Kidney (tissue), 14 donors: ENCODE data around the gene ATE1. TPM values are rescaled to one million over a fixed set of nuclear protein-coding genes. Genes with fewer than 3 reads are reported as not detected.

Experiments
- DNase-seq, 5 donors: peaks; one replicate each; pipeline ENCODE4 v3.0.0-alpha.2; 2013 to 2020
- FAIRE-seq: peaks from 2 replicates; lab custom pipeline; 2012; peaks lifted over from hg19 to GRCh38; lab: Jason Lieb, UNC
- H3K27ac ChIP-seq, 2 donors: one replicate each; pipeline ENCODE4 v1.7.0; 2013; ENCODE audit warnings: low read depth in 2 of 2, low read length in 2 of 2, inconsistent platforms in 1 of 2
- H3K27me3 ChIP-seq: one replicate; pipeline ENCODE4 v1.7.1; 2013; ENCODE audit warnings: low read length, inconsistent platforms; ENCODE audit not compliant: control insufficient read depth, insufficient read depth
- H3K36me3 ChIP-seq, 3 donors: one replicate each; pipeline versions ENCODE4 v1.7.0 to v1.7.1; 2013; ENCODE audit warnings: low read length in 3 of 3, control low read depth in 1 of 3, inconsistent platforms in 1 of 3; ENCODE audit not compliant: insufficient read depth in 3 of 3, control insufficient read depth in 2 of 3
- H3K4me1 ChIP-seq, 3 donors: one replicate each; pipeline versions ENCODE4 v1.7.0 to v1.7.1; 2013; ENCODE audit warnings: low read length in 3 of 3, inconsistent platforms in 1 of 3, low read depth in 1 of 3; ENCODE audit not compliant: control insufficient read depth in 2 of 3, insufficient read depth in 2 of 3
- H3K4me3 ChIP-seq, 3 donors: one replicate each; pipeline versions ENCODE4 v1.7.0 to v1.8.1; 2013; ENCODE audit warnings: low read length in 3 of 3, control low read depth in 1 of 3, inconsistent platforms in 1 of 3
- H3K9ac ChIP-seq, 3 donors: one replicate each; pipeline versions ENCODE4 v1.7.0 to v1.7.1; 2013; ENCODE audit warnings: low read length in 3 of 3, control low read depth in 1 of 3, inconsistent platforms in 1 of 3
- H3K9me3 ChIP-seq, 3 donors: one replicate each; pipeline versions ENCODE4 v1.7.0 to v1.7.1; 2013; ENCODE audit warnings: low read length in 3 of 3, control low read depth in 1 of 3, inconsistent platforms in 1 of 3; ENCODE audit not compliant: control insufficient read depth in 2 of 3, insufficient read depth in 1 of 3
- intact Hi-C: fragments of 100-400 bp; cut with DNase I; formaldehyde crosslinking; loops from one replicate; pipeline ENCODE4 v1.11.1; 2022
- polyA plus RNA-seq: library from polyadenylated mRNA; stranded (reverse); fragments of 350-450 nt; fragmentation: Illumina TruSeq; extraction: RNeasy Lipid Tissue Mini Kit (QIAGEN cat#74804); gene quantifications from one replicate; pipeline ENCODE4 v1.2.3, GENCODE V29; 2014; ENCODE audit warnings: low read depth, low replicate concordance; ENCODE audit not compliant: insufficient read depth
- total RNA-seq: library from RNA; stranded (reverse); fragmentation: NEBNext Ultra II Directional; extraction: Animal tissue kit (Norgen Biotek cat#: 25700); gene quantifications from one replicate; pipeline ENCODE4 v1.2.1, GENCODE V29; 2021
- TF ChIP-seq, protein P1 (sequence below): IDR thresholded peaks from 3 replicates; pipeline ENCODE4 v1.5.1; 2012; ENCODE audit warnings: mild to moderate bottlenecking, moderate library complexity, borderline replicate concordance; ENCODE audit not compliant: insufficient read depth; ENCODE audit errors: extremely low read depth
- donor health status: control.
- donor health status: control.
- donor health status: control.
- donor health status: control.
- donor health status: control.
- donor health status: DM: yes; HTN: yes; CAD: no.
- donor health status: Normal renal cell carcinoma (clear cell type).

The ATE1 gene
- total and polyA plus RNA-seq, 2 donors from 2014 or later: 9.8 to 31.0 TPM

DNA sequence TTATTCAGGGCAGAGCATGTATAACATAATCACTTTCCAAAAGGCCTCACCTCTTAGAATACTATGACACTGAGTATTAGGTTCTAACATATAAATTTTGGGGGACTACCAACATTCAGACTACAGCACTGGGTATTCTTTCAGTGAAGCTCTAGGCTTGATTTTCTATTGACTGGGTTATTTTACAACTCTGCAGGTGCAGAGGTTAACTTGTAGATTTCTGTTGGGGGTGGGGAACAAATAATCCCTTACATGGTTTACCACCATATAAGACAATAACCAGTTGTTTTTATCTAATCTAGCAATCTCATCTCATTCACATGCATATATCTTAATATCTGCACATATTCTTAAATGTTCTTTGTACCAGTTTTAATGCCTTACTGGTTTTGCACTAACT is 73.9 kb downstream of the ATE1 start:
- Histone ChIP-seq H3K27ac (no peak overlapping the region), H3K9ac (no peak overlapping the region), H3K27me3 (no peaks in the 10 kb centered on the region), H3K9me3 (peaks cover 0 to 4% (median 2%) of the 10 kb centered on the region in 3 donors), H3K4me3 (no peak overlapping the region), H3K4me1 (peaks cover 0 to 3% (median 0%) of the 10 kb centered on the region in 3 donors), H3K36me3 (peaks cover 0 to 6% (median 5%) of the 10 kb centered on the region in 3 donors)
- intact Hi-C loops: no loop called here
- no peak for FAIRE-seq
- DNase-seq: no peak
- TF ChIP-seq, protein P1, sequence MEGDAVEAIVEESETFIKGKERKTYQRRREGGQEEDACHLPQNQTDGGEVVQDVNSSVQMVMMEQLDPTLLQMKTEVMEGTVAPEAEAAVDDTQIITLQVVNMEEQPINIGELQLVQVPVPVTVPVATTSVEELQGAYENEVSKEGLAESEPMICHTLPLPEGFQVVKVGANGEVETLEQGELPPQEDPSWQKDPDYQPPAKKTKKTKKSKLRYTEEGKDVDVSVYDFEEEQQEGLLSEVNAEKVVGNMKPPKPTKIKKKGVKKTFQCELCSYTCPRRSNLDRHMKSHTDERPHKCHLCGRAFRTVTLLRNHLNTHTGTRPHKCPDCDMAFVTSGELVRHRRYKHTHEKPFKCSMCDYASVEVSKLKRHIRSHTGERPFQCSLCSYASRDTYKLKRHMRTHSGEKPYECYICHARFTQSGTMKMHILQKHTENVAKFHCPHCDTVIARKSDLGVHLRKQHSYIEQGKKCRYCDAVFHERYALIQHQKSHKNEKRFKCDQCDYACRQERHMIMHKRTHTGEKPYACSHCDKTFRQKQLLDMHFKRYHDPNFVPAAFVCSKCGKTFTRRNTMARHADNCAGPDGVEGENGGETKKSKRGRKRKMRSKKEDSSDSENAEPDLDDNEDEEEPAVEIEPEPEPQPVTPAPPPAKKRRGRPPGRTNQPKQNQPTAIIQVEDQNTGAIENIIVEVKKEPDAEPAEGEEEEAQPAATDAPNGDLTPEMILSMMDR: no peak

DNA sequence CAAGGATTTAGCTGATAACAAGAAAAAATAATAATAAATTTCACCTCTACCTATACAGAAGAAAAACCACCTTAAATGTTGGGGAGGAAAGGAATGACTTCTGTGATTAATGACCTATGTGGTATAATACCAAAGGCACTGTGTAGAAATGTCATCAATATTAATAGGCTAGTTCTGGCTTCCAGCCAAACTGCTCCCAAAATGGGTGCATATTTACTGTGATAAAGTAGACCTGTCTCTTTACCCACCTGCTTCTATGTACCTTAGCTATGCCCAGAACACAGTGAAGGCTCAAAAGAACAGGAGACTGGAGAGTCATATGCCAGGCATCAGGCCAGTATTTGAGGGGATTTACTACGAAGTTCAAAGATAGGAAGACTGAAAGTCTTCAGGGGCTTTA is 76.0 kb downstream of the ATE1 start:
- DNase-seq (peak in 2 of 5 donors; percentile 30 to 46), FAIRE-seq (no peak)
- Histone ChIP-seq H3K4me3 (no peak overlapping the region), H3K27me3 (no peaks in the 10 kb centered on the region), H3K9ac (no peak overlapping the region), H3K36me3 (peaks cover 0 to 3% (median 0%) of the 10 kb centered on the region in 3 donors), H3K27ac (no peak overlapping the region), H3K9me3 (peaks cover 0 to 4% (median 2%) of the 10 kb centered on the region in 3 donors), H3K4me1 (peaks cover 0 to 3% (median 0%) of the 10 kb centered on the region in 3 donors)
- intact Hi-C loops: no loop called here
- TF ChIP-seq, protein P1: no peak

DNA sequence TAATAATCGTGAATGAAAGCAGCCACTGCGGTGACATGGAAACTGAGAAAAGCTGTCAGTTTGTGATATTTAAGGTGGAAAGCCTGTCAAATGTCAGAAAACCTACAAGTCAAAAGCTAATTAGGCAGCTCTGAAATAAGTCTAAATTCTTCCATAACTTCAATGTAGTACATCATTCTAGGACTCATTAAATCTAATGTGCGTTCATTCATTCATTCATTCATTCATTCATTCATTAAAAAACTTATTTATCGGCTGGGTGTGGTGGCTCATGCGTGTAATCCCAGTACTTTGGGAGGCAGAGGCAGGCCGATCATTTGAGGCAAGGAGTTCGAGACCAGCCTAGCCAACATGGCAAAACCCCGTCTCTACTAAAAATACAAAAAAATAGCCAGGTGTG is 79.7 kb downstream of the ATE1 start:
- Histone ChIP-seq H3K9ac (no peak overlapping the region), H3K27me3 (no peaks in the 10 kb centered on the region), H3K4me3 (no peak overlapping the region), H3K9me3 (no peaks in the 10 kb centered on the region), H3K36me3 (peaks cover 0 to 3% (median 0%) of the 10 kb centered on the region in 3 donors), H3K27ac (no peak overlapping the region), H3K4me1 (peaks cover 0 to 3% (median 0%) of the 10 kb centered on the region in 3 donors)
- intact Hi-C loops: no loop called here
- no peak for DNase-seq
- TF ChIP-seq, protein P1: no peak
- no peak for FAIRE-seq

DNA sequence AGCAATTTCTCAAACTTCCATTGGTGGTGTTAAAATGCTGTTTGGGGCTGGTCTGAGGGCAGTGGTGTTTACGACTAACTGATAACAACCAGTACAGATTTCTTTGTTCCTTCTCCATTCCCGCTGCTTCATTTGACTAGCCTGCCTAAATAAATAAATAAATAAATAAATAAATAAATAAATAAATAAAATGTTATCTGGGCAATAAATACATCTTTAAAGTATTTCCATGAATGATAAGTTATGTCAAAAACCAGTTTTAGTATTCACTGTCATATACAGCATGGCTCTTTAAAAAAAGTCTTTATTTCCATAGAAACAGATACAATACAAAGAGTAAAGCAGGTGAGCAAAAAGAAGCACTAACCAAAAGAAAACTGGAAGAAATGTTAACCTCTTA is 81.3 kb downstream of the ATE1 start:
- H3K27me3 ChIP-seq: no peaks in the 10 kb centered on the region
- no peaks in the 10 kb centered on the region for H3K9me3 ChIP-seq
- DNase-seq (no peak), FAIRE-seq (no peak)
- no peaks in the 10 kb centered on the region for H3K4me1 ChIP-seq
- no peak overlapping the region for H3K9ac ChIP-seq
- no peak overlapping the region for H3K4me3 ChIP-seq
- TF ChIP-seq, protein P1: no peak
- peaks cover 0 to 3% (median 0%) of the 10 kb centered on the region in 3 donors for H3K36me3 ChIP-seq
- intact Hi-C loops: no loop called here
- no peak overlapping the region for H3K27ac ChIP-seq
